Hepatocyte (in vitro differentiated cells): ENCODE measurements around the gene ZNF491.

Experiments used
- CTCF ChIP-seq: fragments of 200-600 bp; sonication (generic); IDR thresholded peaks from 2 replicates; pipeline ENCODE4 v1.5.1; 2016; ENCODE audit warnings: antibody characterized with exemption, mild to moderate bottlenecking; ENCODE audit not compliant: poor library complexity
- EZH2phosphoT487 ChIP-seq: fragments of 200-600 bp; sonication (generic); IDR thresholded peaks from one replicate; pipeline ENCODE4 v1.6.1; 2018; ENCODE audit warnings: antibody characterized with exemption, mild to moderate bottlenecking, low read depth, moderate library complexity; ENCODE audit not compliant: unreplicated experiment, severe bottlenecking

- TF ChIP-seq CTCF (no peak), EZH2phosphoT487 (no peak)
These were observed 34.1 kb downstream of the ZNF491 start for GRCh38 chr19:11832253-11832912.
